Measurements from ENCODE around the gene ASB5. TPM values are rescaled to one million over a fixed set of nuclear protein-coding genes. Genes with fewer than 3 reads are reported as not detected.

ASB5 gene
- total RNA-seq, 2 donors from 2014 or later = 2.8 to 14.6 TPM

DNA sequence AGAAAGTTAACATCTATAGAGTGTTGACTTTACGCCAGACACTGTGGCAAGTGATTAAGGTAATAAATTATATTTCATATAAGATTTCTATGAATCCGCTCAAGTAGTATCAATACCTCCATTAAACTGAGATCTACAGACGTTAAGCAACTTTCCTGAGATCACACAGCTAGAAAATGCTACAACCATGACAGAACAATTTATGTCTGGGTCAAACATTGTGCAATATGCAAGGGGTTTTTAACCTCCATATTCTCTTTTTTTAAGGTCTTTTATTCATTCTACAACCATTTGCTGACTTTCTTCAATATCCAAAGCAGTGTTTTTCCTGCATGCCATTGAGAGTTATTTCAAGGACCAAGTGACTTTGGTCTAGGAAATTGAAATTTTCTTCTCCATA lies 10.9 kb downstream of the ASB5 start:
- 87 to 100% methylated on average over 1 to 3 of the region's 3 CpGs for WGBS, 2 experiments (ENCODE audit: insufficient coverage in 1 of 2, insufficient read length in 1 of 2)
- Histone ChIP-seq H3K9ac (ENCODE audit: extremely low read depth, low read length, poor library complexity, severe bottlenecking) (no peak overlapping the region), H3K36me3 (ENCODE audit: control insufficient read depth, insufficient read depth, low read length) (peaks cover 34% of the 10 kb centered on the region), H3K4me1 (ENCODE audit: control insufficient read depth, insufficient read depth, low read length) (peaks cover 22% of the 10 kb centered on the region), H3K27me3 (ENCODE audit: control insufficient read depth, insufficient read depth, low read length, poor library complexity, severe bottlenecking) (no peaks in the 10 kb centered on the region), H3K27ac (ENCODE audit: low read depth, low read length) (no peak overlapping the region), H3K9me3 (ENCODE audit: control insufficient read depth, low read length) (peaks cover 17% of the 10 kb centered on the region), H3K4me3 (ENCODE audit: low read length) (peak overlapping the region; percentile 34)
- TF ChIP-seq CTCF (conservative IDR thresholded peaks at IDR 0.05) = no peak
- DNase-seq = no peak
- Mint-ChIP-seq H3K4me3 (no peak overlapping the region), H3K27me3 (ENCODE audit: insufficient read depth) (no peaks in the 10 kb centered on the region), H3K27ac (no peak overlapping the region), H3K36me3 (ENCODE audit: low read depth) (peaks cover 38% of the 10 kb centered on the region), H3K4me1 (peaks cover 33% of the 10 kb centered on the region), H3K9me3 (peaks cover 3% of the 10 kb centered on the region)

DNA sequence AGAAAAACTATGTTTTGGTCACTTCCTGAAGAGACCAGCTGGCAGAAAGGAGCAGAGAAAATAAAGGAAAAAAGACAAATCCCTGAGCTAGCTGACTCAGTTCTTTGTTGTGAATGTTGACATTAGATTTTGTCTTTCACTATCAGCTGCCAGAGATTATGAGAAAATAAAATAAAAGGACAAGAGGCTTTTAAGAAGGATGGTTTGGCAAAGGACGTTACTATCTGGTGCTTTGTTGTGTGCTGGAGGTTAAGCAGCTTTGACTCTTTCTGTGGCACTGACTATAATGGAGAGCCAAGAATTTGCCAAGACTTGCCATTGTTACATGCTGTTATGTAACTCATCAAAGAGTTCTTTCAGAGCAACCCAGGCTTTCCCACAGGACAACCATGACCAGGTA lies 12.1 kb downstream of the ASB5 start:
- H3K4me1 ChIP-seq (ENCODE audit: control insufficient read depth, insufficient read depth, low read length) = peaks cover 22% of the 10 kb centered on the region
- H3K27me3 Mint-ChIP-seq (ENCODE audit: insufficient read depth) = no peaks in the 10 kb centered on the region
- peak overlapping the region; percentile 47 for H3K4me3 ChIP-seq (ENCODE audit: low read length)
- H3K9me3 Mint-ChIP-seq = peaks cover 3% of the 10 kb centered on the region
- H3K9ac ChIP-seq (ENCODE audit: extremely low read depth, low read length, poor library complexity, severe bottlenecking) = no peak overlapping the region
- no peaks in the 10 kb centered on the region for H3K27me3 ChIP-seq (ENCODE audit: control insufficient read depth, insufficient read depth, low read length, poor library complexity, severe bottlenecking)
- peaks cover 32% of the 10 kb centered on the region for H3K36me3 ChIP-seq (ENCODE audit: control insufficient read depth, insufficient read depth, low read length)
- peak overlapping the region; percentile 12 for H3K4me3 Mint-ChIP-seq
- H3K27ac Mint-ChIP-seq = peak overlapping the region; percentile 74
- H3K9me3 ChIP-seq (ENCODE audit: control insufficient read depth, low read length) = peaks cover 17% of the 10 kb centered on the region
- H3K4me1 Mint-ChIP-seq = peaks cover 33% of the 10 kb centered on the region
- no peak for DNase-seq
- no peak for TF ChIP-seq CTCF (conservative IDR thresholded peaks at IDR 0.05)
- H3K36me3 Mint-ChIP-seq (ENCODE audit: low read depth) = peaks cover 42% of the 10 kb centered on the region
- WGBS, 2 experiments (ENCODE audit: insufficient coverage in 1 of 2, insufficient read length in 1 of 2) = 14 to 15% methylated on average over 1 of the region's 1 CpG
- H3K27ac ChIP-seq (ENCODE audit: low read depth, low read length) = no peak overlapping the region

- Mint-ChIP-seq H3K36me3 (ENCODE audit: low read depth) (peaks cover 30% of the 10 kb centered on the region), H3K9me3 (no peaks in the 10 kb centered on the region), H3K27me3 (ENCODE audit: insufficient read depth) (no peaks in the 10 kb centered on the region), H3K4me1 (peaks cover 12% of the 10 kb centered on the region), H3K27ac (no peak overlapping the region), H3K4me3 (no peak overlapping the region)
- no peaks in the 10 kb centered on the region for H3K9me3 ChIP-seq (ENCODE audit: control insufficient read depth, low read length)
- no peaks in the 10 kb centered on the region for H3K4me1 ChIP-seq (ENCODE audit: control insufficient read depth, insufficient read depth, low read length)
- no peak overlapping the region for H3K4me3 ChIP-seq (ENCODE audit: low read length)
- H3K36me3 ChIP-seq (ENCODE audit: control insufficient read depth, insufficient read depth, low read length) = peaks cover 3% of the 10 kb centered on the region
- no peak for DNase-seq
- H3K27ac ChIP-seq (ENCODE audit: low read depth, low read length) = no peak overlapping the region
- H3K27me3 ChIP-seq (ENCODE audit: control insufficient read depth, insufficient read depth, low read length, poor library complexity, severe bottlenecking) = no peaks in the 10 kb centered on the region
- TF ChIP-seq CTCF (conservative IDR thresholded peaks at IDR 0.05) = no peak
- H3K9ac ChIP-seq (ENCODE audit: extremely low read depth, low read length, poor library complexity, severe bottlenecking) = no peak overlapping the region
- 100% methylated on average over 1 of the region's 1 CpG; no CpG with 5 or more reads in 1 of the 2 experiments for WGBS, 2 experiments (ENCODE audit: insufficient coverage in 1 of 2, insufficient read length in 1 of 2)
Observed at GRCh38 chr4:176242764-176243347, 26.2 kb downstream of the ASB5 start.

Measured in endodermal cell (in vitro differentiated cells).